ENCODE results near the gene HAND1. TPM values are rescaled to one million over a fixed set of nuclear protein-coding genes. Genes with fewer than 3 reads are reported as not detected.

HAND1 gene
- total RNA-seq, 1 experiment from 2014 or later: not detected

DNA sequence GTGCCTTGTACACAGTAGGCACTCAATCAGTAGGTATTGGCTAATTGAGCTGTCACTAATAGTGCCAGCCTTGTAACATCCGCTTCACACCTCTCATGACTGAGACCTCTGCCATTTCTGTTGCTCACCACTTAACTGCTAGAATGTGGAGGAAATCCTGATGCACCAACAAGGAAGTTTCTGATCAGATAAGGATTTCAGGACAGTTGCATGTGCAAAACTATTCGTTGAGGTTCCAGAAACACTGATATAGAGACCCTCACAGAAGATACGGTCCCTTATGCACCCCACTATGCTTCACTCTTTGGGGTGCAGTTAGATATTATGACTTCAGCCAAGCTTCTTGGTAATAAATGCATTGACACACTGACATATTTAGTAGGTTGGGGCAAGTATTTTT is 21.5 kb downstream of the HAND1 start:
- no peaks in the 10 kb centered on the region for H3K27me3 Mint-ChIP-seq (ENCODE audit: insufficient read depth, unreplicated experiment)
- H3K4me3 Mint-ChIP-seq (ENCODE audit: unreplicated experiment): no peak overlapping the region
- no peaks in the 10 kb centered on the region for H3K4me1 Mint-ChIP-seq (ENCODE audit: insufficient read depth, unreplicated experiment)
- no TSS peak for BruUV-seq (replicated peaks)
- no peak for DNase-seq (ENCODE audit: unreplicated experiment)
- ChIA-PET CTCF (interaction anchor here (1.1 to 4.6 kb wide), 4 partner anchors 11 to 489 kb away, joined by 3 to 32 read pairs (median 4); no protein-coding TSS in a partner anchor), POLR2A (interaction anchor here (0.7 to 4.4 kb wide), 2 partner anchors 9 to 19 kb away, joined by 3 to 34 read pairs; partner anchors contain the start of gene SAP30L)
- no peak overlapping the region for H3K27ac Mint-ChIP-seq (ENCODE audit: low read depth, unreplicated experiment)
- TF ChIP-seq, protein P1, sequence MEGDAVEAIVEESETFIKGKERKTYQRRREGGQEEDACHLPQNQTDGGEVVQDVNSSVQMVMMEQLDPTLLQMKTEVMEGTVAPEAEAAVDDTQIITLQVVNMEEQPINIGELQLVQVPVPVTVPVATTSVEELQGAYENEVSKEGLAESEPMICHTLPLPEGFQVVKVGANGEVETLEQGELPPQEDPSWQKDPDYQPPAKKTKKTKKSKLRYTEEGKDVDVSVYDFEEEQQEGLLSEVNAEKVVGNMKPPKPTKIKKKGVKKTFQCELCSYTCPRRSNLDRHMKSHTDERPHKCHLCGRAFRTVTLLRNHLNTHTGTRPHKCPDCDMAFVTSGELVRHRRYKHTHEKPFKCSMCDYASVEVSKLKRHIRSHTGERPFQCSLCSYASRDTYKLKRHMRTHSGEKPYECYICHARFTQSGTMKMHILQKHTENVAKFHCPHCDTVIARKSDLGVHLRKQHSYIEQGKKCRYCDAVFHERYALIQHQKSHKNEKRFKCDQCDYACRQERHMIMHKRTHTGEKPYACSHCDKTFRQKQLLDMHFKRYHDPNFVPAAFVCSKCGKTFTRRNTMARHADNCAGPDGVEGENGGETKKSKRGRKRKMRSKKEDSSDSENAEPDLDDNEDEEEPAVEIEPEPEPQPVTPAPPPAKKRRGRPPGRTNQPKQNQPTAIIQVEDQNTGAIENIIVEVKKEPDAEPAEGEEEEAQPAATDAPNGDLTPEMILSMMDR (IDR thresholded peaks at IDR 0.05; ENCODE audit: unreplicated experiment): no peak
- intact Hi-C loops (cut with micrococcal nuclease): no loop called here
- peaks cover 72% of the 10 kb centered on the region for H3K36me3 Mint-ChIP-seq (ENCODE audit: insufficient read depth, unreplicated experiment)
- H3K9me3 Mint-ChIP-seq (ENCODE audit: unreplicated experiment): no peaks in the 10 kb centered on the region

DNA sequence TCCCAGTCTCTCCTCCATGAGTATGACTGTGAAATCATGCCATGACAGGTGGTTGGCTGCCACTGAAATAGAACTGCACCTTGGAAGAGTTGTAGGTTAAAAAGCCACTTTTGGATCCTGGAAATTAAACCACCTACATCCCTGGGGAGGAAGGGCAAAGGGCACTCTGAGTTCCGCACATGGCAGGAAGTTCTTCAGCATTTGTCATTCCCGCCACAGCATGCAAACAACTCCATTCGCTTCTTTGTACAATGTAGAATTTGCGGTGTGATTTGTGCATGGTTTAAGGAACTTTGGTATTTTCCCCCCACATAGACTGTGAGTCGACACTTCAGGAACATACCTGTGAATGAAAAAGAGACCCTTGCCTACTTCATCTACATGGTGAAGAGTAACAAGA is 22.4 kb downstream of the HAND1 start:
- BruUV-seq (replicated peaks): no TSS peak
- Mint-ChIP-seq H3K4me3 (ENCODE audit: unreplicated experiment) (no peak overlapping the region), H3K4me1 (ENCODE audit: insufficient read depth, unreplicated experiment) (peaks cover 3% of the 10 kb centered on the region), H3K9me3 (ENCODE audit: unreplicated experiment) (no peaks in the 10 kb centered on the region), H3K27me3 (ENCODE audit: insufficient read depth, unreplicated experiment) (no peaks in the 10 kb centered on the region), H3K36me3 (ENCODE audit: insufficient read depth, unreplicated experiment) (peaks cover 75% of the 10 kb centered on the region), H3K27ac (ENCODE audit: low read depth, unreplicated experiment) (no peak overlapping the region)
- ChIA-PET POLR2A (interaction anchor here (4.4 kb wide), 1 partner anchor 8 kb away, joined by 34 read pairs; the partner anchor contains the start of gene SAP30L), CTCF (interaction anchor here (1.0 to 4.6 kb wide), 2 partner anchors 11 to 12 kb away, joined by 3 to 32 read pairs; no protein-coding TSS in a partner anchor)
- TF ChIP-seq, protein P1 (IDR thresholded peaks at IDR 0.05; ENCODE audit: unreplicated experiment): no peak
- DNase-seq (ENCODE audit: unreplicated experiment): no peak
- intact Hi-C loops (cut with micrococcal nuclease): no loop called here

DNA sequence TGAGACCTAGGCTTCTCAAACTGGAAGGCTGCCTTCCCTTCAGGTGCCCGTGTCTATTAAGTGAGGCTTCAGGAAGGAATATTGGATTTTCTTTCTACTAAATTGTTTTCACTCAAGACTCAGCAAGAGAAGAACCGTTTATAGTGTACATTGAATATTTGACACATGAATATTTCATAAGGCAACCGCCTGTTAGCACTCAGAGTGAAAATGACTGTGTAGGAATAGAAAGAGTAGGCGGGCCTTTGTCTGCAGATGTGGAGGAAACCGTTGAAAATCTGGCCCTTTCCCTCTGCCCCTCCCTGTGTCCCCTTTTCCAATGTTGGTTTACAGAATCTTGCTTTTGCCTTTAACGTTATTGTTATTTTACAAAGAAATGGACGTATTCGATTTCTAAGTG is 26.1 kb downstream of the HAND1 start:
- Mint-ChIP-seq H3K27me3 (ENCODE audit: insufficient read depth, unreplicated experiment) (no peaks in the 10 kb centered on the region), H3K4me1 (ENCODE audit: insufficient read depth, unreplicated experiment) (peaks cover 20% of the 10 kb centered on the region), H3K27ac (ENCODE audit: low read depth, unreplicated experiment) (no peak overlapping the region), H3K36me3 (ENCODE audit: insufficient read depth, unreplicated experiment) (peaks cover 66% of the 10 kb centered on the region), H3K9me3 (ENCODE audit: unreplicated experiment) (no peaks in the 10 kb centered on the region), H3K4me3 (ENCODE audit: unreplicated experiment) (no peak overlapping the region)
- CTCF ChIA-PET: interaction anchor here (0.6 to 6.5 kb wide), 3 partner anchors 10 to 158 kb away, joined by 3 to 52 read pairs (median 4); no protein-coding TSS in a partner anchor
- BruUV-seq (replicated peaks): no TSS peak
- no peak for DNase-seq (ENCODE audit: unreplicated experiment)
- TF ChIP-seq, protein P1 (IDR thresholded peaks at IDR 0.05; ENCODE audit: unreplicated experiment): no peak
- intact Hi-C loops (cut with micrococcal nuclease): no loop called here
- POLR2A ChIA-PET: no interaction called here

DNA sequence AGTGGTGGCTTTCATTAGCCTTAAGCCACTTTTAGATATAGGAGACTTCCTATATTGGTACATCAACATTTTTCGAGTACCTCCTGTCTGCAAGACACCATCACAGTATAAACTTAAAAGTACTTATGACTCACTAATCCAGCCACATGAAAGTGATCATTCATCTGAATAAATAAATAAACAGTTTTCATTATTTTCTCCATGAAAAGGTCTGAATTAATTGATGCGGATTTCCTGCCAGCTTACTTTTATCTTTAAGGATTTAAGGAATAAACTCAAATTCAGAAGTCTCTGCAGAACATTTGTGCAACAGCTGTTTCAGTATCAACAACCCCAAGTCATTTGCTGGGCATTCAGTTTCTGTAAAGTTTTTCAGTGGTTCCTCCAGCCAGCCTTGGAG is 28.2 kb downstream of the HAND1 start:
- BruUV-seq (replicated peaks): no TSS peak
- no peak overlapping the region for H3K4me3 Mint-ChIP-seq (ENCODE audit: unreplicated experiment)
- no peak overlapping the region for H3K27ac Mint-ChIP-seq (ENCODE audit: low read depth, unreplicated experiment)
- ChIA-PET CTCF (interaction anchor here (0.5 to 6.5 kb wide), 9 partner anchors 8 to 578 kb away, joined by 3 to 52 read pairs (median 4); no protein-coding TSS in a partner anchor), POLR2A (interaction anchor here (0.5 to 1.2 kb wide), 4 partner anchors 13 to 329 kb away, joined by 3 to 4 read pairs (median 3); no protein-coding TSS in a partner anchor)
- TF ChIP-seq, protein P1 (IDR thresholded peaks at IDR 0.05; ENCODE audit: unreplicated experiment): no peak
- H3K27me3 Mint-ChIP-seq (ENCODE audit: insufficient read depth, unreplicated experiment): no peaks in the 10 kb centered on the region
- H3K36me3 Mint-ChIP-seq (ENCODE audit: insufficient read depth, unreplicated experiment): peaks cover 53% of the 10 kb centered on the region
- H3K4me1 Mint-ChIP-seq (ENCODE audit: insufficient read depth, unreplicated experiment): peaks cover 30% of the 10 kb centered on the region
- intact Hi-C loops (cut with micrococcal nuclease): no loop called here
- DNase-seq (ENCODE audit: unreplicated experiment): no peak
- H3K9me3 Mint-ChIP-seq (ENCODE audit: unreplicated experiment): no peaks in the 10 kb centered on the region

Data from MCF 10A (cell line).